Measurements from ENCODE around the gene MIPEP.

DNA sequence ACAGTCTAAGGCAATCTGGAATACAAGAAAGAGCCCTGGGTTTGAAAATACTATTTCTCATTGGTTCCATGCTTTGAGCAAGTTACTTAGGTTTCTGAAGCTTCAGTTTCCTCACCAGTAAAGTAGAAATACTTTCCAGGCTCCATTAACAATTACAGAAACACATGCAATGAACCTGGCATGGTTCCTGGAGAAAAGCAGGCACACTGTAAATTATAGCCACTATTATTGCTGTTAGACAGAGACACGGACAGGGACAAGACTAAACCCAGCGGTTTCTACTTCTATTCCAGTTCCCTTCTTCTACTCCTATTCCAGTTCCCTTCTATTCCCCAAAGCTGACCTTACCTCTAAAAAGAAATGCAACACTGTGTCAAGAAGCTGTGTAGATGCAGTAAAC lies 41.2 kb downstream of the MIPEP start:
- TF ChIP-seq, protein P1, sequence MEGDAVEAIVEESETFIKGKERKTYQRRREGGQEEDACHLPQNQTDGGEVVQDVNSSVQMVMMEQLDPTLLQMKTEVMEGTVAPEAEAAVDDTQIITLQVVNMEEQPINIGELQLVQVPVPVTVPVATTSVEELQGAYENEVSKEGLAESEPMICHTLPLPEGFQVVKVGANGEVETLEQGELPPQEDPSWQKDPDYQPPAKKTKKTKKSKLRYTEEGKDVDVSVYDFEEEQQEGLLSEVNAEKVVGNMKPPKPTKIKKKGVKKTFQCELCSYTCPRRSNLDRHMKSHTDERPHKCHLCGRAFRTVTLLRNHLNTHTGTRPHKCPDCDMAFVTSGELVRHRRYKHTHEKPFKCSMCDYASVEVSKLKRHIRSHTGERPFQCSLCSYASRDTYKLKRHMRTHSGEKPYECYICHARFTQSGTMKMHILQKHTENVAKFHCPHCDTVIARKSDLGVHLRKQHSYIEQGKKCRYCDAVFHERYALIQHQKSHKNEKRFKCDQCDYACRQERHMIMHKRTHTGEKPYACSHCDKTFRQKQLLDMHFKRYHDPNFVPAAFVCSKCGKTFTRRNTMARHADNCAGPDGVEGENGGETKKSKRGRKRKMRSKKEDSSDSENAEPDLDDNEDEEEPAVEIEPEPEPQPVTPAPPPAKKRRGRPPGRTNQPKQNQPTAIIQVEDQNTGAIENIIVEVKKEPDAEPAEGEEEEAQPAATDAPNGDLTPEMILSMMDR (tag by site-specific recombination; IDR thresholded peaks at IDR 0.05): no peak
- no peak for TF ChIP-seq ZNF473 (tag by site-specific recombination; IDR thresholded peaks at IDR 0.05)
- TF ChIP-seq, protein P2, sequence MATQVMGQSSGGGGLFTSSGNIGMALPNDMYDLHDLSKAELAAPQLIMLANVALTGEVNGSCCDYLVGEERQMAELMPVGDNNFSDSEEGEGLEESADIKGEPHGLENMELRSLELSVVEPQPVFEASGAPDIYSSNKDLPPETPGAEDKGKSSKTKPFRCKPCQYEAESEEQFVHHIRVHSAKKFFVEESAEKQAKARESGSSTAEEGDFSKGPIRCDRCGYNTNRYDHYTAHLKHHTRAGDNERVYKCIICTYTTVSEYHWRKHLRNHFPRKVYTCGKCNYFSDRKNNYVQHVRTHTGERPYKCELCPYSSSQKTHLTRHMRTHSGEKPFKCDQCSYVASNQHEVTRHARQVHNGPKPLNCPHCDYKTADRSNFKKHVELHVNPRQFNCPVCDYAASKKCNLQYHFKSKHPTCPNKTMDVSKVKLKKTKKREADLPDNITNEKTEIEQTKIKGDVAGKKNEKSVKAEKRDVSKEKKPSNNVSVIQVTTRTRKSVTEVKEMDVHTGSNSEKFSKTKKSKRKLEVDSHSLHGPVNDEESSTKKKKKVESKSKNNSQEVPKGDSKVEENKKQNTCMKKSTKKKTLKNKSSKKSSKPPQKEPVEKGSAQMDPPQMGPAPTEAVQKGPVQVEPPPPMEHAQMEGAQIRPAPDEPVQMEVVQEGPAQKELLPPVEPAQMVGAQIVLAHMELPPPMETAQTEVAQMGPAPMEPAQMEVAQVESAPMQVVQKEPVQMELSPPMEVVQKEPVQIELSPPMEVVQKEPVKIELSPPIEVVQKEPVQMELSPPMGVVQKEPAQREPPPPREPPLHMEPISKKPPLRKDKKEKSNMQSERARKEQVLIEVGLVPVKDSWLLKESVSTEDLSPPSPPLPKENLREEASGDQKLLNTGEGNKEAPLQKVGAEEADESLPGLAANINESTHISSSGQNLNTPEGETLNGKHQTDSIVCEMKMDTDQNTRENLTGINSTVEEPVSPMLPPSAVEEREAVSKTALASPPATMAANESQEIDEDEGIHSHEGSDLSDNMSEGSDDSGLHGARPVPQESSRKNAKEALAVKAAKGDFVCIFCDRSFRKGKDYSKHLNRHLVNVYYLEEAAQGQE (tag by site-specific recombination; IDR thresholded peaks at IDR 0.05): no peak
- no peak for TF ChIP-seq ZNF121 (tag by site-specific recombination; IDR thresholded peaks at IDR 0.05)
- TF ChIP-seq PRDM1 (tag by site-specific recombination; IDR thresholded peaks at IDR 0.05): no peak
- no peak for TF ChIP-seq YY1 (tag by site-specific recombination; IDR thresholded peaks at IDR 0.05)
- TF ChIP-seq, protein P3, sequence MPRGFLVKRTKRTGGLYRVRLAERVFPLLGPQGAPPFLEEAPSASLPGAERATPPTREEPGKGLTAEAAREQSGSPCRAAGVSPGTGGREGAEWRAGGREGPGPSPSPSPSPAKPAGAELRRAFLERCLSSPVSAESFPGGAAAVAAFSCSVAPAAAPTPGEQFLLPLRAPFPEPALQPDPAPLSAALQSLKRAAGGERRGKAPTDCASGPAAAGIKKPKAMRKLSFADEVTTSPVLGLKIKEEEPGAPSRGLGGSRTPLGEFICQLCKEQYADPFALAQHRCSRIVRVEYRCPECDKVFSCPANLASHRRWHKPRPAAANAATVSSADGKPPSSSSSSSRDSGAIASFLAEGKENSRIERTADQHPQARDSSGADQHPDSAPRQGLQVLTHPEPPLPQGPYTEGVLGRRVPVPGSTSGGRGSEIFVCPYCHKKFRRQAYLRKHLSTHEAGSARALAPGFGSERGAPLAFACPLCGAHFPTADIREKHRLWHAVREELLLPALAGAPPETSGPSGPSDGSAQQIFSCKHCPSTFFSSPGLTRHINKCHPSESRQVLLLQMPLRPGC (tag by site-specific recombination; IDR thresholded peaks at IDR 0.05): no peak
- TF ChIP-seq ZNF768 (tag by site-specific recombination; IDR thresholded peaks at IDR 0.05): no peak
- no peak for TF ChIP-seq ZBTB1 (tag by site-specific recombination; IDR thresholded peaks at IDR 0.05)

Measured in HEK293 (cell line).